22Rv1 (cell line): ENCODE measurements around the gene MYMX.

Experiments used
- CTCF ChIP-seq: fragments of 450-650 bp; IDR thresholded peaks from 2 replicates; pipeline ENCODE4 v1.5.1; 2017; ENCODE audit warnings: mild to moderate bottlenecking
- ZFX ChIP-seq: fragments of 450-650 bp; IDR thresholded peaks from 2 replicates; pipeline ENCODE4 v1.6.1; 2017; ENCODE audit warnings: antibody characterized with exemption, borderline replicate concordance

- TF ChIP-seq CTCF = no peak
- TF ChIP-seq ZFX = no peak
These were observed 2.4 kb upstream of the MYMX start for GRCh38 chr6:44214307-44214706.
